A673 (cell line): ENCODE data around the gene GTPBP1. TPM values are rescaled to one million over a fixed set of nuclear protein-coding genes. Genes with fewer than 3 reads are reported as not detected.
A peak's percentile ranks its signal among the peaks of the same experiment; 100 is the strongest.

ENCODE experiments used
- BruUV-seq: library from RNA; stranded (reverse); fragments of 400-500 nt; replicated peaks from 2 replicates; lab custom pipeline; 2021; lab: Mats Ljungman, UMichigan
- CTCF ChIA-PET: fragments of 300-600 bp; sonication (Branson Sonifier 250); formaldehyde crosslinking; loops from one replicate; lab custom pipeline; 2022; ENCODE audit warnings: antibody characterized with exemption; lab: Charles Lee
- POLR2A ChIA-PET: fragments of 300-600 bp; sonication (Branson Sonifier 250); formaldehyde crosslinking; loops from one replicate; lab custom pipeline; 2022; ENCODE audit warnings: antibody characterized with exemption; ENCODE audit not compliant: low non-redundant PET; lab: Charles Lee
- DNase-seq: peaks from one replicate; pipeline ENCODE4 v3.0.0-alpha.2; 2015; ENCODE audit warnings: low spot score
- H3K27ac ChIP-seq: fragments of 200-600 bp; sonication (generic); 2 replicates; pipeline ENCODE4 v1.5.1; 2016; ENCODE audit warnings: mixed run types, low read depth, mild to moderate bottlenecking, mixed read lengths, antibody characterized with exemption, low read length; ENCODE audit not compliant: poor library complexity, severe bottlenecking
- H3K27me3 ChIP-seq: fragments of 200-600 bp; sonication (generic); replicated peaks from 2 replicates; pipeline ENCODE4 v1.6.1; 2017; ENCODE audit warnings: mixed run types, low read depth, mild to moderate bottlenecking, mixed read lengths, antibody characterized with exemption, low read length; ENCODE audit not compliant: insufficient read depth, poor library complexity
- H3K36me3 ChIP-seq: fragments of 200-600 bp; sonication (generic); 2 replicates; pipeline ENCODE4 v1.6.1; 2016; ENCODE audit warnings: mixed run types, mild to moderate bottlenecking, mixed read lengths, antibody characterized with exemption, low read length; ENCODE audit not compliant: insufficient read depth, poor library complexity, severe bottlenecking
- H3K4me1 ChIP-seq: fragments of 200-600 bp; sonication (generic); 2 replicates; pipeline ENCODE4 v1.6.1; 2017; ENCODE audit warnings: mixed run types, mild to moderate bottlenecking, mixed read lengths, antibody characterized with exemption, low read length; ENCODE audit not compliant: insufficient read depth, poor library complexity, severe bottlenecking
- H3K4me3 ChIP-seq: fragments of 200-600 bp; sonication (generic); 2 replicates; pipeline ENCODE4 v1.5.1; 2016; ENCODE audit warnings: low read depth, mixed run types, mild to moderate bottlenecking, mixed read lengths, low read length; ENCODE audit not compliant: poor library complexity, severe bottlenecking
- H3K9me3 ChIP-seq: fragments of 200-600 bp; sonication (generic); 2 replicates; pipeline ENCODE4 v1.6.1; 2016; ENCODE audit warnings: mixed run types, low read depth, mild to moderate bottlenecking, mixed read lengths, antibody characterized with exemption, low read length; ENCODE audit not compliant: poor library complexity, severe bottlenecking
- CTCF ChIP-seq: fragments of 300-800, 200-600 bp; sonication (generic); conservative IDR thresholded peaks from 2 replicates; pipeline ENCODE4 v1.5.1; 2017; ENCODE audit warnings: low read depth, mild to moderate bottlenecking, antibody characterized with exemption, low read length, moderate library complexity, mixed read lengths
- EZH2 ChIP-seq: fragments of 200-600 bp; sonication (generic); IDR thresholded peaks from 2 replicates; pipeline ENCODE4 v1.6.1; 2017; ENCODE audit warnings: borderline replicate concordance, low read depth, mild to moderate bottlenecking, mixed read lengths, antibody characterized with exemption, low read length; ENCODE audit not compliant: poor library complexity, severe bottlenecking
- intact Hi-C: fragments of 100-400 bp; cut with micrococcal nuclease; formaldehyde crosslinking; loops from one replicate; pipeline ENCODE4 v1.10.0; 2022; ENCODE audit not compliant: unreplicated experiment
- total RNA-seq: library from RNA; stranded (reverse); gene quantifications from 2 replicates; pipeline ENCODE4 v1.2.3, GENCODE V29; 2021

GTPBP1 gene
- total RNA-seq, 1 experiment from 2014 or later, result 88.2 TPM

- intact Hi-C loops, result no loop called here
- peak overlapping the region; percentile 22 for H3K27ac ChIP-seq
- ChIA-PET POLR2A (interaction anchor here (0.7 kb wide), 1 partner anchor 28 kb away, joined by 13 read pairs; no protein-coding TSS in a partner anchor), CTCF (no interaction called here)
- no TSS peak for BruUV-seq
- no peak overlapping the region for H3K4me3 ChIP-seq
- DNase-seq, result no peak
- no peaks in the 10 kb centered on the region for H3K9me3 ChIP-seq
- TF ChIP-seq CTCF (no peak), EZH2 (no peak)
- H3K36me3 ChIP-seq, result peaks cover 46% of the 10 kb centered on the region
- peaks cover 35% of the 10 kb centered on the region for H3K4me1 ChIP-seq
- no peaks in the 10 kb centered on the region for H3K27me3 ChIP-seq
These were observed 11.5 kb downstream of the GTPBP1 start for GRCh38 chr22:38717244-38717643.

GRCh38 chr22:38718414-38718813 is 12.7 kb downstream of the GTPBP1 start:
- intact Hi-C loops, result no loop called here
- POLR2A ChIA-PET, result interaction anchor here (0.6 kb wide), 1 partner anchor 15 kb away, joined by 7 read pairs; no protein-coding TSS in a partner anchor
- peak; percentile 83 for DNase-seq

GRCh38 chr22:38719196-38719595 is 13.5 kb downstream of the GTPBP1 start:
- peaks cover 66% of the 10 kb centered on the region for H3K36me3 ChIP-seq

More at GRCh38 chr22:38718414-38718813, 12.7 kb downstream of the GTPBP1 start:
- no peaks in the 10 kb centered on the region for H3K27me3 ChIP-seq
- TF ChIP-seq EZH2 (no peak), CTCF (peak; percentile 50)
- no peak overlapping the region for H3K4me3 ChIP-seq
- H3K27ac ChIP-seq, result peak overlapping the region; percentile 22
- no TSS peak for BruUV-seq
- no peaks in the 10 kb centered on the region for H3K9me3 ChIP-seq
- CTCF ChIA-PET, result no interaction called here
- H3K4me1 ChIP-seq, result peaks cover 35% of the 10 kb centered on the region
- H3K36me3 ChIP-seq, result peaks cover 58% of the 10 kb centered on the region

More at GRCh38 chr22:38719196-38719595, 13.5 kb downstream of the GTPBP1 start:
- H3K27me3 ChIP-seq, result no peaks in the 10 kb centered on the region
- no peaks in the 10 kb centered on the region for H3K9me3 ChIP-seq
- H3K4me3 ChIP-seq, result no peak overlapping the region
- H3K4me1 ChIP-seq, result peaks cover 29% of the 10 kb centered on the region
- ChIA-PET CTCF (no interaction called here), POLR2A (interaction anchor here (0.6 kb wide), 1 partner anchor 16 kb away, joined by 7 read pairs; no protein-coding TSS in a partner anchor)
- BruUV-seq, result no TSS peak
- intact Hi-C loops, result no loop called here
- no peak for DNase-seq
- no peak overlapping the region for H3K27ac ChIP-seq
- no peak for TF ChIP-seq EZH2
- TF ChIP-seq CTCF, result no peak
